Dedifferentiated amniotic fluid mesenchymal stem cell (primary cell): ENCODE measurements around the gene DHRS3.

ENCODE experiments used
- DNase-seq: peaks from one replicate; pipeline ENCODE4 v3.0.0-alpha.2; 2016; ENCODE audit errors: extremely low spot score

Gene DHRS3

GRCh38 chr1:12518931-12519692 is 98.9 kb downstream of the DHRS3 start:
- no peak for DNase-seq
